Liver (tissue), 3 donors: ENCODE results near the gene FOXK2.

Experiments used
- GABPA ChIP-seq, 2 donors: IDR thresholded peaks in 1 of 2; conservative IDR thresholded peaks in 1 of 2; 2 replicates each; pipeline ENCODE4 v1.6.1; 2016; ENCODE audit warnings: antibody characterized with exemption in 2 of 2, mild to moderate bottlenecking in 1 of 2, moderate library complexity in 1 of 2
- JUND ChIP-seq, 2 donors: IDR thresholded peaks; 2 replicates each; pipeline ENCODE4 v1.6.1; 2016; ENCODE audit warnings: antibody characterized with exemption in 2 of 2
- RAD21 ChIP-seq, 2 donors: IDR thresholded peaks; 2 replicates each; pipeline ENCODE4 v1.6.1; 2016; ENCODE audit warnings: antibody characterized with exemption in 2 of 2, mild to moderate bottlenecking in 2 of 2
- RXRA ChIP-seq, 2 donors: IDR thresholded peaks; 2 replicates each; pipeline ENCODE4 v1.6.1; 2017 to 2018; ENCODE audit warnings: antibody characterized with exemption in 2 of 2, mild to moderate bottlenecking in 1 of 2
- SP1 ChIP-seq: IDR thresholded peaks from 2 replicates; pipeline ENCODE4 v1.6.1; 2018; ENCODE audit warnings: antibody characterized with exemption, mild to moderate bottlenecking
- TAF1 ChIP-seq: conservative IDR thresholded peaks from 2 replicates; pipeline ENCODE4 v1.6.1; 2016; ENCODE audit warnings: antibody characterized with exemption, mild to moderate bottlenecking
- YY1 ChIP-seq: IDR thresholded peaks from 2 replicates; pipeline ENCODE4 v1.6.1; 2016; ENCODE audit warnings: antibody characterized with exemption, mild to moderate bottlenecking
- TF ChIP-seq, protein P1 (sequence below): fragments of 150-350 bp; IDR thresholded peaks from 2 replicates; pipeline ENCODE4 v1.5.1; 2017; ENCODE audit warnings: improper control_type of control experiment, low read depth, low read length; ENCODE audit not compliant: missing input control
- TF ChIP-seq, protein P2 (sequence below): IDR thresholded peaks from 2 replicates; pipeline ENCODE4 v1.6.1; 2016; ENCODE audit warnings: antibody characterized with exemption
- donor health status: healthy.
- donor health status: healthy.

DNA sequence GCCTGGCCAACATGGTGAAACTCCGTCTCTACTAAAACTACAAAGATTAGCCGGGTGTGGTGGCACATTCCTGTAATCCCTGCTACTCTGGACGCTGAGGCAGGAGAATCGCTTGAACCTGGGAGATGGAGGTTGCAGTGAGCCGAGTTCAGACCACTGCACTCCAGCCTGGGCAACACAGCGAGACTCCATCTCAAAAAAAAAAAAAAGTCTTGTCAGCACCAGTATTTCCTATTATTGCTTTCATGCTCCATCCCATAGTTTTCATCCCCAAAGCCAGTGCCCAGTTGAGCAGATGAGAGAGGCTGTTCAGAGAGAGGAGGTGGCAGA is 70.3 kb downstream of the FOXK2 start:
- TF ChIP-seq, protein P1, sequence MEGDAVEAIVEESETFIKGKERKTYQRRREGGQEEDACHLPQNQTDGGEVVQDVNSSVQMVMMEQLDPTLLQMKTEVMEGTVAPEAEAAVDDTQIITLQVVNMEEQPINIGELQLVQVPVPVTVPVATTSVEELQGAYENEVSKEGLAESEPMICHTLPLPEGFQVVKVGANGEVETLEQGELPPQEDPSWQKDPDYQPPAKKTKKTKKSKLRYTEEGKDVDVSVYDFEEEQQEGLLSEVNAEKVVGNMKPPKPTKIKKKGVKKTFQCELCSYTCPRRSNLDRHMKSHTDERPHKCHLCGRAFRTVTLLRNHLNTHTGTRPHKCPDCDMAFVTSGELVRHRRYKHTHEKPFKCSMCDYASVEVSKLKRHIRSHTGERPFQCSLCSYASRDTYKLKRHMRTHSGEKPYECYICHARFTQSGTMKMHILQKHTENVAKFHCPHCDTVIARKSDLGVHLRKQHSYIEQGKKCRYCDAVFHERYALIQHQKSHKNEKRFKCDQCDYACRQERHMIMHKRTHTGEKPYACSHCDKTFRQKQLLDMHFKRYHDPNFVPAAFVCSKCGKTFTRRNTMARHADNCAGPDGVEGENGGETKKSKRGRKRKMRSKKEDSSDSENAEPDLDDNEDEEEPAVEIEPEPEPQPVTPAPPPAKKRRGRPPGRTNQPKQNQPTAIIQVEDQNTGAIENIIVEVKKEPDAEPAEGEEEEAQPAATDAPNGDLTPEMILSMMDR, result no peak
- TF ChIP-seq GABPA (IDR thresholded peaks at IDR 0.05 in 1 of 2, conservative IDR thresholded peaks at IDR 0.05 in 1 of 2) (no peak), TAF1 (no peak), RAD21 (IDR thresholded peaks at IDR 0.05) (no peak), RXRA (IDR thresholded peaks at IDR 0.05) (no peak), YY1 (no peak), SP1 (no peak), JUND (IDR thresholded peaks at IDR 0.05) (no peak)
- TF ChIP-seq, protein P2, sequence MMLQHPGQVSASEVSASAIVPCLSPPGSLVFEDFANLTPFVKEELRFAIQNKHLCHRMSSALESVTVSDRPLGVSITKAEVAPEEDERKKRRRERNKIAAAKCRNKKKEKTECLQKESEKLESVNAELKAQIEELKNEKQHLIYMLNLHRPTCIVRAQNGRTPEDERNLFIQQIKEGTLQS, result no peak
